ENCODE results near the gene SLC18A3. TPM values are rescaled to one million over a fixed set of nuclear protein-coding genes. Genes with fewer than 3 reads are reported as not detected.

Gene SLC18A3
- polyA plus RNA-seq, 1 experiment = not detected

GRCh38 chr10:49577182-49577925 lies 32.8 kb upstream of the SLC18A3 start:
- CTCF ChIA-PET = interaction anchor here (1.7 kb wide), 1 partner anchor 17 kb away, joined by 10 read pairs; no protein-coding TSS in a partner anchor
- Histone ChIP-seq H3K9me3 (ENCODE audit: control insufficient read depth, insufficient read depth, low read length) (no peaks in the 10 kb centered on the region), H3K27me3 (ENCODE audit: control insufficient read depth, insufficient read depth, low read length) (no peaks in the 10 kb centered on the region), H3K4me3 (ENCODE audit: low read depth, low read length) (no peak overlapping the region), H3K27ac (ENCODE audit: low read depth, low read length) (no peak overlapping the region)
- TF ChIP-seq CTCF (IDR thresholded peaks at IDR 0.05; ENCODE audit: low read depth, low read length) = no peak
- POLR2A ChIA-PET = no interaction called here
- no peak for DNase-seq (ENCODE audit: low read depth, low spot score)

- no peak overlapping the region for H3K4me3 ChIP-seq (ENCODE audit: low read depth, low read length)
- ChIA-PET POLR2A (no interaction called here), CTCF (interaction anchor here (1.7 kb wide), 1 partner anchor 16 kb away, joined by 10 read pairs; no protein-coding TSS in a partner anchor)
- no peaks in the 10 kb centered on the region for H3K9me3 ChIP-seq (ENCODE audit: control insufficient read depth, insufficient read depth, low read length)
- no peak for TF ChIP-seq CTCF (IDR thresholded peaks at IDR 0.05; ENCODE audit: low read depth, low read length)
- no peak for DNase-seq (ENCODE audit: low read depth, low spot score)
- no peaks in the 10 kb centered on the region for H3K27me3 ChIP-seq (ENCODE audit: control insufficient read depth, insufficient read depth, low read length)
- H3K27ac ChIP-seq (ENCODE audit: low read depth, low read length) = no peak overlapping the region
Observed at GRCh38 chr10:49578392-49578791, 31.7 kb upstream of the SLC18A3 start.

GRCh38 chr10:49579621-49580020 lies 30.5 kb upstream of the SLC18A3 start:
- Histone ChIP-seq H3K4me3 (ENCODE audit: low read depth, low read length) (no peak overlapping the region), H3K9me3 (ENCODE audit: control insufficient read depth, insufficient read depth, low read length) (no peaks in the 10 kb centered on the region), H3K27me3 (ENCODE audit: control insufficient read depth, insufficient read depth, low read length) (no peaks in the 10 kb centered on the region), H3K27ac (ENCODE audit: low read depth, low read length) (no peak overlapping the region)
- CTCF ChIA-PET = interaction anchor here (1.0 to 1.1 kb wide), 2 partner anchors 14 to 15 kb away, joined by 4 to 5 read pairs; no protein-coding TSS in a partner anchor
- no peak for TF ChIP-seq CTCF (IDR thresholded peaks at IDR 0.05; ENCODE audit: low read depth, low read length)
- POLR2A ChIA-PET = no interaction called here
- no peak for DNase-seq (ENCODE audit: low read depth, low spot score)

GRCh38 chr10:49585387-49585786 lies 24.7 kb upstream of the SLC18A3 start:
- no peak for DNase-seq (ENCODE audit: low read depth, low spot score)
- ChIA-PET CTCF (interaction anchor here (1.5 kb wide), 1 partner anchor 8 kb away, joined by 16 read pairs; no protein-coding TSS in a partner anchor), POLR2A (no interaction called here)
- Histone ChIP-seq H3K4me3 (ENCODE audit: low read depth, low read length) (no peak overlapping the region), H3K27me3 (ENCODE audit: control insufficient read depth, insufficient read depth, low read length) (no peaks in the 10 kb centered on the region), H3K27ac (ENCODE audit: low read depth, low read length) (no peak overlapping the region), H3K9me3 (ENCODE audit: control insufficient read depth, insufficient read depth, low read length) (no peaks in the 10 kb centered on the region)
- TF ChIP-seq CTCF (IDR thresholded peaks at IDR 0.05; ENCODE audit: low read depth, low read length) = no peak

GRCh38 chr10:49587981-49588380 lies 22.1 kb upstream of the SLC18A3 start:
- CTCF ChIA-PET = no interaction called here
- H3K9me3 ChIP-seq (ENCODE audit: control insufficient read depth, insufficient read depth, low read length) = no peaks in the 10 kb centered on the region
- POLR2A ChIA-PET = no interaction called here
- TF ChIP-seq CTCF (IDR thresholded peaks at IDR 0.05; ENCODE audit: low read depth, low read length) = no peak
- H3K27ac ChIP-seq (ENCODE audit: low read depth, low read length) = no peak overlapping the region
- H3K4me3 ChIP-seq (ENCODE audit: low read depth, low read length) = no peak overlapping the region
- H3K27me3 ChIP-seq (ENCODE audit: control insufficient read depth, insufficient read depth, low read length) = no peaks in the 10 kb centered on the region
- no peak for DNase-seq (ENCODE audit: low read depth, low spot score)
